Neural progenitor cell (in vitro differentiated cells): ENCODE results near the gene COPA. TPM values are rescaled to one million over a fixed set of nuclear protein-coding genes. Genes with fewer than 3 reads are reported as not detected.

Experiments
- DNase-seq: peaks from one replicate; pipeline ENCODE4 v3.0.0-alpha.2; 2016; ENCODE audit warnings: low spot score
- H2AFZ ChIP-seq: fragments of 200-600 bp; sonication (generic); replicated peaks from 2 replicates; pipeline ENCODE4 v1.6.1; 2016; ENCODE audit warnings: antibody characterized with exemption
- H3F3A ChIP-seq: fragments of 200-600 bp; sonication (generic); 2 replicates; pipeline ENCODE4 v1.6.1; 2016; ENCODE audit warnings: antibody characterized with exemption, low read depth
- H3K27ac ChIP-seq: fragments of 200-600 bp; sonication (generic); 2 replicates; pipeline ENCODE4 v1.5.1; 2016; ENCODE audit warnings: mild to moderate bottlenecking
- H3K27me3 ChIP-seq: fragments of 200-600 bp; sonication (generic); 2 replicates; pipeline ENCODE4 v1.6.1; 2016; ENCODE audit warnings: mild to moderate bottlenecking, moderate library complexity
- H3K36me3 ChIP-seq: fragments of 200-600 bp; sonication (generic); 2 replicates; pipeline ENCODE4 v1.5.1; 2016
- H3K4me1 ChIP-seq: fragments of 200-600 bp; sonication (generic); 2 replicates; pipeline ENCODE4 v1.6.1; 2016; ENCODE audit warnings: mixed run types
- H3K4me2 ChIP-seq: fragments of 200-600 bp; sonication (generic); 2 replicates; pipeline ENCODE4 v1.6.1; 2016
- H3K4me3 ChIP-seq: fragments of 200-600 bp; sonication (generic); 2 replicates; pipeline ENCODE4 v1.5.1; 2016
- H3K79me2 ChIP-seq: fragments of 200-600 bp; sonication (generic); 2 replicates; pipeline ENCODE4 v1.6.1; 2016; ENCODE audit warnings: low read depth
- H3K9ac ChIP-seq: fragments of 200-600 bp; sonication (generic); 2 replicates; pipeline ENCODE4 v1.6.1; 2016
- H3K9me3 ChIP-seq: fragments of 200-600 bp; sonication (generic); 2 replicates; pipeline ENCODE4 v1.5.1; 2016; ENCODE audit warnings: low read depth
- H4K20me1 ChIP-seq: fragments of 200-600 bp; sonication (generic); 2 replicates; pipeline ENCODE4 v1.6.1; 2016; ENCODE audit warnings: low read depth
- H3K27ac Mint-ChIP-seq: 3 replicates; pipeline ENCODE4 v1.8.0; 2021; ENCODE audit warnings: mixed read lengths
- H3K27me3 Mint-ChIP-seq: 2 replicates; pipeline ENCODE4 v1.8.0; 2022; ENCODE audit warnings: low read depth, mild to moderate bottlenecking, inconsistent platforms, moderate library complexity, mixed read lengths; ENCODE audit not compliant: insufficient read depth
- H3K36me3 Mint-ChIP-seq: 3 replicates; pipeline ENCODE4 v1.8.0; 2021; ENCODE audit warnings: mixed read lengths
- H3K4me1 Mint-ChIP-seq: 3 replicates; pipeline ENCODE4 v1.8.0; 2021; ENCODE audit warnings: mixed read lengths
- H3K4me3 Mint-ChIP-seq: 3 replicates; pipeline ENCODE4 v1.8.0; 2021; ENCODE audit warnings: mild to moderate bottlenecking, moderate library complexity, mixed read lengths
- H3K9me3 Mint-ChIP-seq: 3 replicates; pipeline ENCODE4 v1.8.0; 2020; ENCODE audit warnings: mixed read lengths
- EZH2 ChIP-seq: fragments of 200-600 bp; sonication (generic); IDR thresholded peaks from 2 replicates; pipeline ENCODE4 v1.6.1; 2017; ENCODE audit warnings: antibody characterized with exemption, mild to moderate bottlenecking, moderate library complexity
- small RNA-seq: library from RNA; depleted of rRNA; stranded (forward); fragments of <200 nt; gene quantifications from one replicate; pipeline ENCODE3, GENCODE V24; 2015
- total RNA-seq: library from RNA; depleted of rRNA; stranded (reverse); fragments of >200 nt; gene quantifications from 2 replicates; pipeline ENCODE4 v1.2.3, GENCODE V29; 2015; ENCODE audit warnings: low replicate concordance

The COPA gene
- total RNA-seq, 1 donor from 2014 or later: 82.6 TPM

DNA sequence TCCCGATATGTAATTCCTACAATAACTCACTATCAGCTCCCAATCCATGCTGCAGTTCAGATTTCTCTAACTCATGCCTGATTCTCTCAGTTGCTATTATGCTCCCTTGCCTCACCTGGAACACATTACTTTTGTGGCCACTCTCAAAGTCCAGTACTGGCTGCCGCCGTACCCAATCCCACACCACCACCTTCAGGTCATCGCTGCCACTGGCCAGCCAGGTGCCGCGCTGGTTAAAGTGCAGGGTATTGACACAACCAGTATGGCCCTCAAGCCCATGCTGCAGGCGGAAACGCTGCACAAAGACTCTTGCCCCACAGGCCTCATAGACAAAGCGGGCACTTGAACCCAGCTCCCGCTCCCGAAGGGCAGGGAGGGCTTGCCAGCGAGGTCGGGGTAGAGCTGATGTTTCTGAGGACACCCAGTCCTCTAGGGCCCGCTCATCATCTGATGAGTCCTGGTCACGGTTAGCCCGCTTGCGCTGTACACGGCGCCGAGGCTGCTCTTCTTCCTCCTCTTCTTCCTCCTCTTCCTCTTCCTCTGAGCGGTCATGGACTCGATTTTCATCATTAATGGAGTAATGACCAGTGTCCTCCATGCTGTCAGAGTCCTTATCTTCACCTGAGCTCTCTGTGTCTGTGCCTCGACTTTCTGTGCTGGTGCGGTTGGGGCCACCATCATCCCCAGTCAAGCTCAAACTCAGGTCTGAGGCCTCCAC lies 103.3 kb downstream of the COPA start:
- peaks cover 29% of the 10 kb centered on the region for H4K20me1 ChIP-seq
- peaks cover 3% of the 10 kb centered on the region for H3F3A ChIP-seq
- Mint-ChIP-seq H3K27ac (no peak overlapping the region), H3K4me1 (no peaks in the 10 kb centered on the region), H3K27me3 (no peaks in the 10 kb centered on the region), H3K36me3 (peaks cover 28% of the 10 kb centered on the region), H3K4me3 (no peak overlapping the region), H3K9me3 (no peaks in the 10 kb centered on the region)
- no peaks in the 10 kb centered on the region for H3K9me3 ChIP-seq
- H3K36me3 ChIP-seq: peaks cover 28% of the 10 kb centered on the region
- TF ChIP-seq EZH2: no peak
- peaks cover 23% of the 10 kb centered on the region for H3K79me2 ChIP-seq
- no peak overlapping the region for H3K4me2 ChIP-seq
- H3K27me3 ChIP-seq: no peaks in the 10 kb centered on the region
- no peaks in the 10 kb centered on the region for H3K4me1 ChIP-seq
- no peak overlapping the region for H2AFZ ChIP-seq
- no peak overlapping the region for H3K4me3 ChIP-seq
- no peak overlapping the region for H3K27ac ChIP-seq
- no peak overlapping the region for H3K9ac ChIP-seq
- no peak for DNase-seq

Small RNAs within 50 kb of the gene (small RNA-seq; reads per million reads assigned to genes)
- not detected for gene RF00019
- not detected for gene RNU4-42P

Other genes with a start within 250 kb of the COPA start
- gene IGSF8, start 244.6 kb downstream of the COPA start, total RNA-seq: 9.4 and 23.4 TPM in 2 replicates
- gene ATP1A2, start 227.5 kb downstream of the COPA start, total RNA-seq: 88.6 and 154 TPM in 2 replicates
- gene ATP1A4, start 191.6 kb downstream of the COPA start, total RNA-seq: 0.17 and 0.62 TPM in 2 replicates
- gene CASQ1, start 152.7 kb downstream of the COPA start, total RNA-seq: 0.50 TPM in 1 of 2 replicates, not detected in the other
- gene PEA15, start 137.9 kb downstream of the COPA start, total RNA-seq: 39.1 and 63.5 TPM in 2 replicates
- gene DCAF8, start 80.7 kb downstream of the COPA start, total RNA-seq: 105 and 132 TPM in 2 replicates
- gene PEX19, start 58.1 kb downstream of the COPA start, total RNA-seq: 74.6 and 103 TPM in 2 replicates
- 44.8 and 78.0 TPM in 2 replicates for gene NCSTN, start 133 bp upstream of the COPA start, total RNA-seq
- 0.07 and 0.22 TPM in 2 replicates for gene NHLH1, start 23.8 kb upstream of the COPA start, total RNA-seq
- gene VANGL2, start 57.3 kb upstream of the COPA start, total RNA-seq: 23.0 and 46.6 TPM in 2 replicates
- gene SLAMF6, start 180.0 kb upstream of the COPA start, total RNA-seq: not detected in 2 replicates
- gene CD84, start 236.2 kb upstream of the COPA start, total RNA-seq: not detected in 2 replicates